Neural cell (in vitro differentiated cells): ENCODE results near the gene GJA9.

ENCODE experiments used
- CTCF ChIP-seq: fragments of 450-650 bp; IDR thresholded peaks from 2 replicates; pipeline ENCODE4 v1.5.1; 2014; ENCODE audit warnings: antibody characterized with exemption, mild to moderate bottlenecking, moderate library complexity; ENCODE audit not compliant: poor library complexity, severe bottlenecking
- EP300 ChIP-seq: fragments of 450-650 bp; conservative IDR thresholded peaks from 2 replicates; pipeline ENCODE4 v1.6.1; 2014; ENCODE audit warnings: antibody characterized with exemption, mild to moderate bottlenecking, moderate library complexity; ENCODE audit not compliant: poor library complexity, severe bottlenecking
- EZH2 ChIP-seq: fragments of 200-600, 300-800 bp; shearing (Covaris generic), sonication (generic); IDR thresholded peaks from 2 replicates; pipeline ENCODE4 v1.6.1; 2014; ENCODE audit warnings: antibody characterized with exemption, low read length, borderline replicate concordance, mild to moderate bottlenecking; ENCODE audit not compliant: insufficient read depth, poor library complexity, severe bottlenecking
- POLR2AphosphoS5 ChIP-seq: IDR thresholded peaks from 2 replicates; pipeline ENCODE4 v1.6.1; 2012
- RAD21 ChIP-seq: fragments of 450-650 bp; conservative IDR thresholded peaks from 2 replicates; pipeline ENCODE4 v1.6.1; 2014; ENCODE audit warnings: antibody characterized with exemption, mild to moderate bottlenecking, moderate library complexity
- REST ChIP-seq: IDR thresholded peaks from 2 replicates; pipeline ENCODE4 v1.6.1; 2012; ENCODE audit warnings: borderline replicate concordance
- SMC3 ChIP-seq: fragments of 450-650 bp; conservative IDR thresholded peaks from 2 replicates; pipeline ENCODE4 v1.6.1; 2014; ENCODE audit warnings: antibody characterized with exemption, mild to moderate bottlenecking, moderate library complexity; ENCODE audit not compliant: poor library complexity
- TAF1 ChIP-seq: IDR thresholded peaks from 2 replicates; pipeline ENCODE4 v1.6.1; 2012; ENCODE audit warnings: low read depth

GRCh38 chr1:38867208-38867607 lies 14.2 kb downstream of the GJA9 start:
- TF ChIP-seq CTCF (no peak), EZH2 (no peak), RAD21 (no peak), REST (no peak), TAF1 (no peak), SMC3 (no peak), POLR2AphosphoS5 (no peak), EP300 (no peak)
